Fibroblast of skin of left biceps (primary cell): ENCODE results near the gene CDK18.

Source experiments
- DNase-seq, 2 experiments: peaks; one replicate each; pipeline ENCODE4 v3.0.0-alpha.2; 2013; ENCODE audit warnings: low read depth in 2 of 2

CDK18 gene

GRCh38 chr1:205523261-205523890 lies 18.9 kb downstream of the CDK18 start:
- no peak for DNase-seq

GRCh38 chr1:205523891-205524793 lies 19.7 kb downstream of the CDK18 start:
- DNase-seq: no peak

GRCh38 chr1:205524794-205525101 lies 20.3 kb downstream of the CDK18 start:
- no peak for DNase-seq

GRCh38 chr1:205525495-205526285 lies 21.2 kb downstream of the CDK18 start:
- DNase-seq: no peak

GRCh38 chr1:205526431-205526830 lies 22.0 kb downstream of the CDK18 start:
- DNase-seq: no peak

- DNase-seq: no peak
Observed at GRCh38 chr1:205527931-205528330, 23.5 kb downstream of the CDK18 start.

- no peak for DNase-seq
Observed at GRCh38 chr1:205528446-205528886, 24.0 kb downstream of the CDK18 start.

GRCh38 chr1:205528887-205529825 lies 24.7 kb downstream of the CDK18 start:
- peak; percentile 28 to 29 for DNase-seq

- DNase-seq: no peak
Observed at GRCh38 chr1:205530116-205530515, 25.6 kb downstream of the CDK18 start.

- DNase-seq: no peak
Observed at GRCh38 chr1:205531191-205532025, 26.9 kb downstream of the CDK18 start.

GRCh38 chr1:205532026-205532898 lies 27.8 kb downstream of the CDK18 start:
- DNase-seq: no peak

- no peak for DNase-seq
Observed at GRCh38 chr1:205532996-205533735, 28.7 kb downstream of the CDK18 start.

GRCh38 chr1:205533748-205534443 lies 29.4 kb downstream of the CDK18 start:
- no peak for DNase-seq

- no peak for DNase-seq
Observed at GRCh38 chr1:205534444-205534985, 30.0 kb downstream of the CDK18 start.

GRCh38 chr1:205535096-205535495 lies 30.6 kb downstream of the CDK18 start:
- no peak for DNase-seq

- no peak for DNase-seq
Observed at GRCh38 chr1:205535866-205536758, 31.6 kb downstream of the CDK18 start.
